ENCODE measurements around the gene ACKR2. TPM values are rescaled to one million over a fixed set of nuclear protein-coding genes. Genes with fewer than 3 reads are reported as not detected.

Gene ACKR2
- total and polyA plus RNA-seq, 2 of the 13 experiments (the other 11 are each of a cell fraction or from before 2014, with no cell fraction given): 1.1 to 1.9 TPM

GRCh38 chr3:42831321-42831713 lies 22.1 kb downstream of the ACKR2 start (continued):
- 0 out of 2 replicates have a peak, but pooled peaks have one; percentile 42 for TF ChIP-seq RFX5 (IDR thresholded peaks at IDR 0.05; ENCODE audit: low read depth, low read length)
- TF ChIP-seq SAP130 (CRISPR knock-in tag; IDR thresholded peaks at IDR 0.05; ENCODE audit: low read depth): 0 out of 2 replicates have a peak, but pooled peaks have one; percentile 14
- peak; percentile 53; the same call in 1 of the 2 replicates for TF ChIP-seq KDM4B (CRISPR knock-in tag; IDR thresholded peaks at IDR 0.05)
- peak; percentile 46; the same call in 1 of the 2 replicates for TF ChIP-seq SALL1 (CRISPR knock-in tag; IDR thresholded peaks at IDR 0.05)
- TF ChIP-seq JARID2 (CRISPR knock-in tag; IDR thresholded peaks at IDR 0.05; ENCODE audit: insufficient replicate concordance): peak; percentile 31
- peak; percentile 23; the same call in 1 of the 2 replicates for TF ChIP-seq ISL2 (CRISPR knock-in tag; IDR thresholded peaks at IDR 0.05)
- no peak for TF ChIP-seq ZNF20 (CRISPR knock-in tag; IDR thresholded peaks at IDR 0.05)
- TF ChIP-seq ZNF513 (CRISPR knock-in tag; conservative IDR thresholded peaks at IDR 0.05): no peak
- TF ChIP-seq ARID3A (IDR thresholded peaks at IDR 0.05; ENCODE audit: low read depth, low read length): peak; percentile 49; the same call in 1 of the 2 replicates
- no peak for TF ChIP-seq PHF20 (CRISPR knock-in tag; IDR thresholded peaks at IDR 0.05)
- 0 out of 2 replicates have a peak, but pooled peaks have one; percentile 52 for TF ChIP-seq KDM3A (CRISPR knock-in tag; IDR thresholded peaks at IDR 0.05; ENCODE audit: low read depth)
- peak; percentile 41 for TF ChIP-seq NFYB (CRISPR knock-in tag; IDR thresholded peaks at IDR 0.05)
- TF ChIP-seq NKX3-1 (CRISPR knock-in tag; IDR thresholded peaks at IDR 0.05): no peak
- TF ChIP-seq CEBPG (CRISPR knock-in tag; IDR thresholded peaks at IDR 0.05): 0 out of 2 replicates have a peak, but pooled peaks have one; percentile 18
- TF ChIP-seq THAP11 (CRISPR knock-in tag; IDR thresholded peaks at IDR 0.05): peak; percentile 18; the same call in 1 of the 2 replicates
- TF ChIP-seq SNAPC5 (CRISPR knock-in tag; IDR thresholded peaks at IDR 0.05; ENCODE audit: borderline replicate concordance): no peak
- no peak for TF ChIP-seq MXD4 (CRISPR knock-in tag; IDR thresholded peaks at IDR 0.05)
- peak; percentile 42; the same call in 1 of the 2 replicates for TF ChIP-seq ZMYM4 (CRISPR knock-in tag; IDR thresholded peaks at IDR 0.05)
- no peak for TF ChIP-seq IKZF4 (CRISPR knock-in tag; IDR thresholded peaks at IDR 0.05; ENCODE audit: borderline replicate concordance, low read depth, not compliant biosample characterization)
- no peak for TF ChIP-seq SOX5 (CRISPR knock-in tag; IDR thresholded peaks at IDR 0.05; ENCODE audit: borderline replicate concordance)
- TF ChIP-seq STAG1 (CRISPR knock-in tag; IDR thresholded peaks at IDR 0.05): peak; percentile 94
- peak; percentile 25; the same call in 1 of the 2 replicates for TF ChIP-seq RXRB (CRISPR knock-in tag; IDR thresholded peaks at IDR 0.05; ENCODE audit: borderline replicate concordance)
- TF ChIP-seq MYPOP (CRISPR knock-in tag; IDR thresholded peaks at IDR 0.05): peak; percentile 25; the same call in 1 of the 2 replicates
- no peak for TF ChIP-seq BRD4 (CRISPR knock-in tag; IDR thresholded peaks at IDR 0.05)
- TF ChIP-seq ZNF766 (CRISPR knock-in tag; IDR thresholded peaks at IDR 0.05; ENCODE audit: borderline replicate concordance): peak; percentile 74; the same call in 1 of the 2 replicates
- peak; percentile 56; the same call in 1 of the 2 replicates for TF ChIP-seq MED1 (CRISPR knock-in tag; IDR thresholded peaks at IDR 0.05)
